Panc1 (cell line): ENCODE results near the gene EML5. TPM values are rescaled to one million over a fixed set of nuclear protein-coding genes. Genes with fewer than 3 reads are reported as not detected.

Experiments used
- ATAC-seq: fragments of 200-7000 bp; cut with Tn5 transposase; 2 replicates; pipeline ENCODE4 v1.9.1; 2020; ENCODE audit warnings: mild to moderate bottlenecking, moderate library complexity
- BruUV-seq: library from RNA; stranded (reverse); fragments of 400-500 nt; replicated peaks from 2 replicates; lab custom pipeline; 2021; lab: Mats Ljungman, UMichigan
- CTCF ChIA-PET: fragments of 300-600 bp; sonication (Branson Sonifier 250); formaldehyde crosslinking; loops from one replicate; lab custom pipeline; 2022; ENCODE audit warnings: antibody characterized with exemption; lab: Charles Lee
- POLR2A ChIA-PET: fragments of 300-600 bp; sonication (Branson Sonifier 250); formaldehyde crosslinking; loops from one replicate; lab custom pipeline; 2022; ENCODE audit warnings: antibody characterized with exemption; lab: Charles Lee
- DNase-seq: peaks from one replicate; pipeline ENCODE4 v3.0.0-alpha.2; 2010; ENCODE audit warnings: low read depth, low spot score
- H3K27ac ChIP-seq: 2 replicates; pipeline ENCODE4 v1.5.1; 2011; ENCODE audit warnings: mild to moderate bottlenecking, low read length, inconsistent platforms
- H3K27me3 ChIP-seq: fragments of 200-500 bp; sonication (Bioruptor generic); 2 replicates; pipeline ENCODE4 v1.6.0; 2014; ENCODE audit warnings: low read length, inconsistent platforms; ENCODE audit not compliant: control insufficient read depth, insufficient read depth
- H3K36me3 ChIP-seq: fragments of 200-500 bp; sonication (Bioruptor generic); 2 replicates; pipeline ENCODE4 v1.5.1; 2014; ENCODE audit warnings: inconsistent platforms, mild to moderate bottlenecking, low read length, moderate library complexity; ENCODE audit not compliant: control insufficient read depth, insufficient read depth
- H3K4me1 ChIP-seq: 2 replicates; pipeline ENCODE4 v1.5.1; 2011; ENCODE audit warnings: inconsistent platforms, mild to moderate bottlenecking, low read length, moderate library complexity; ENCODE audit not compliant: control insufficient read depth, insufficient read depth
- H3K4me3 ChIP-seq, 2 experiments: 2 replicates each; pipeline ENCODE4 v1.5.1; 2011 to 2012; ENCODE audit warnings: low read depth in 2 of 2, low read length in 2 of 2, mild to moderate bottlenecking in 2 of 2, inconsistent platforms in 1 of 2, moderate library complexity in 1 of 2
- H3K9me3 ChIP-seq: fragments of 200-500 bp; sonication (Bioruptor generic); 2 replicates; pipeline ENCODE4 v1.5.1; 2014; ENCODE audit warnings: low read depth, mild to moderate bottlenecking, inconsistent platforms, low read length, moderate library complexity; ENCODE audit not compliant: control insufficient read depth, insufficient read depth
- POLR2AphosphoS5 ChIP-seq: IDR thresholded peaks from 2 replicates; pipeline ENCODE4 v1.6.1; 2012; ENCODE audit warnings: mild to moderate bottlenecking, low read depth, low read length, moderate library complexity
- REST ChIP-seq, 2 experiments: IDR thresholded peaks; 2 replicates each; pipeline ENCODE4 v1.6.1; 2011 to 2012; ENCODE audit warnings: low read depth in 2 of 2, control low read depth in 1 of 2, low read length in 1 of 2, mild to moderate bottlenecking in 1 of 2, moderate library complexity in 1 of 2; ENCODE audit not compliant: insufficient read depth in 1 of 2
- SIN3A ChIP-seq: IDR thresholded peaks from 2 replicates; pipeline ENCODE4 v1.6.1; 2012; ENCODE audit warnings: low read depth, mild to moderate bottlenecking, low read length, moderate library complexity, borderline replicate concordance; ENCODE audit not compliant: insufficient read depth
- TCF7L2 ChIP-seq: IDR thresholded peaks from 2 replicates; pipeline ENCODE4 v1.6.1; 2011; ENCODE audit warnings: mild to moderate bottlenecking, low read depth, low read length, inconsistent platforms
- in situ Hi-C: cut with HindIII; loops from 2 replicates; pipeline ENCODE4 v1.10.0; 2016; ENCODE audit warnings: low sequenced_read_pairs, low pct_unique_long_range_greater_than_20kb
- intact Hi-C: fragments of 100-400 bp; cut with micrococcal nuclease; formaldehyde crosslinking; loops from one replicate; pipeline ENCODE4 v1.10.0; 2022; ENCODE audit not compliant: unreplicated experiment
- total RNA-seq: library from RNA; stranded (reverse); gene quantifications from one replicate; pipeline ENCODE4 v1.2.1, GENCODE V29; 2021; ENCODE audit not compliant: unreplicated experiment
- TF ChIP-seq, protein P1 (sequence below): fragments of 450-650 bp; IDR thresholded peaks from 2 replicates; pipeline ENCODE4 v1.5.1; 2017; ENCODE audit warnings: mild to moderate bottlenecking

EML5 gene
- total RNA-seq, 1 experiment from 2014 or later: 0.10 TPM

- Histone ChIP-seq H3K9me3 (no peaks in the 10 kb centered on the region), H3K4me1 (no peaks in the 10 kb centered on the region), H3K36me3 (no peaks in the 10 kb centered on the region), H3K4me3 (no peak overlapping the region), H3K27me3 (no peaks in the 10 kb centered on the region; the same call in 1 of the 2 replicates), H3K27ac (no peak overlapping the region)
- in situ Hi-C loops: no loop called here
- BruUV-seq: no TSS peak
- DNase-seq: no peak
- ChIA-PET POLR2A (no interaction called here), CTCF (no interaction called here)
- intact Hi-C loops: no loop called here
- TF ChIP-seq SIN3A: no peak
- no peak for ATAC-seq
Observed at GRCh38 chr14:88753873-88754272, 38.9 kb downstream of the EML5 start.

DNA sequence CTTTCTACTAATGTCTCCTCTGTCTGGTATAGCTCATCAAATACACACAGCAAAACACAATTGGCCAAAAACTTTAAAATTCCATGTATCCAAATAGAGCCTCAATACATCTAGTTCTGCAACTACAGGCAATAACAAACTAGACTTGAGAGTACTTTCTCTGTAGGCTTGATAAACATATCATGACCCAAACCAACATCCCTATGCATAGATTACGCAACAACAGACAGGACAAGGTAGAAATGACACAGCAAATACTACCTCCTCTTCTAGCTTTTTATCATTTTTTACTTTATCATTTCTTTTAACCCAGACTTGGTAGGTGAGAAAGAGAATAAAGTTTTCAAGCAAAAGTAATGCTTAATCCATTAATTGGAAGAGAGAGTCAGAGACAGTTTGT, 41.8 kb downstream of the EML5 start:
- H3K4me3 ChIP-seq: no peak overlapping the region
- TF ChIP-seq, protein P1, sequence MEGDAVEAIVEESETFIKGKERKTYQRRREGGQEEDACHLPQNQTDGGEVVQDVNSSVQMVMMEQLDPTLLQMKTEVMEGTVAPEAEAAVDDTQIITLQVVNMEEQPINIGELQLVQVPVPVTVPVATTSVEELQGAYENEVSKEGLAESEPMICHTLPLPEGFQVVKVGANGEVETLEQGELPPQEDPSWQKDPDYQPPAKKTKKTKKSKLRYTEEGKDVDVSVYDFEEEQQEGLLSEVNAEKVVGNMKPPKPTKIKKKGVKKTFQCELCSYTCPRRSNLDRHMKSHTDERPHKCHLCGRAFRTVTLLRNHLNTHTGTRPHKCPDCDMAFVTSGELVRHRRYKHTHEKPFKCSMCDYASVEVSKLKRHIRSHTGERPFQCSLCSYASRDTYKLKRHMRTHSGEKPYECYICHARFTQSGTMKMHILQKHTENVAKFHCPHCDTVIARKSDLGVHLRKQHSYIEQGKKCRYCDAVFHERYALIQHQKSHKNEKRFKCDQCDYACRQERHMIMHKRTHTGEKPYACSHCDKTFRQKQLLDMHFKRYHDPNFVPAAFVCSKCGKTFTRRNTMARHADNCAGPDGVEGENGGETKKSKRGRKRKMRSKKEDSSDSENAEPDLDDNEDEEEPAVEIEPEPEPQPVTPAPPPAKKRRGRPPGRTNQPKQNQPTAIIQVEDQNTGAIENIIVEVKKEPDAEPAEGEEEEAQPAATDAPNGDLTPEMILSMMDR: no peak
- TF ChIP-seq TCF7L2 (no peak), REST (IDR thresholded peaks at IDR 0.05; ENCODE audit: insufficient read depth in 1 of 2, low read depth in 2 of 2, low read length in 1 of 2) (no peak), SIN3A (no peak), POLR2AphosphoS5 (no peak)
- no peaks in the 10 kb centered on the region for H3K9me3 ChIP-seq
- ChIA-PET CTCF (no interaction called here), POLR2A (no interaction called here)
- no peaks in the 10 kb centered on the region for H3K4me1 ChIP-seq
- no TSS peak for BruUV-seq
- H3K27ac ChIP-seq: no peak overlapping the region
- H3K27me3 ChIP-seq: no peaks in the 10 kb centered on the region; the same call in 1 of the 2 replicates
- ATAC-seq (no peak), DNase-seq (no peak)
- intact Hi-C loops: no loop called here
- in situ Hi-C loops: no loop called here
- no peaks in the 10 kb centered on the region for H3K36me3 ChIP-seq

DNA sequence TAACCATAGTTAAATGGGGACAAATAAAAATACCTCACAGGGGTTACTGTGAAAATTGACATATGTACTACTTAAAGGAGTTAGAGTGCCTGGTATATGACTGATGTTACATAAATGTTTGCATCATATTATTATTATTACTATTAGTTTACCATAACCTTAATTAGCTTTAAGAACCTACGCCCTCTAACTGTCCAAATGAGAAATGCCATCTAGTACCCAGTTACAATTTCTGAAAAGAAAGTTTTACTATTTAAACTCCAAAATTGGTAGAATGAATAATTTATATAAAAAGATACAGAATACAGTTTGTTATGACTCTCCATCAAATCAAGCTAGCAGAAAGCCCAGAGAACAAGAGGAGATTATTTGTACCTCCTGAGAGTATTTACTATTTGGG, 42.3 kb downstream of the EML5 start:
- Histone ChIP-seq H3K9me3 (no peaks in the 10 kb centered on the region), H3K27me3 (no peaks in the 10 kb centered on the region; the same call in 1 of the 2 replicates), H3K4me1 (no peaks in the 10 kb centered on the region), H3K36me3 (no peaks in the 10 kb centered on the region), H3K4me3 (no peak overlapping the region), H3K27ac (no peak overlapping the region)
- TF ChIP-seq SIN3A (no peak), TCF7L2 (no peak), REST (IDR thresholded peaks at IDR 0.05; ENCODE audit: insufficient read depth in 1 of 2, low read depth in 2 of 2, low read length in 1 of 2) (no peak), POLR2AphosphoS5 (no peak)
- TF ChIP-seq, protein P1: no peak; the same call in 1 of the 2 replicates
- POLR2A ChIA-PET: no interaction called here
- in situ Hi-C loops (no loop called here), intact Hi-C loops (no loop called here)
- CTCF ChIA-PET: no interaction called here
- ATAC-seq: no peak
- no TSS peak for BruUV-seq
- DNase-seq: no peak
